Mucosa of descending colon (tissue), 3 donors: ENCODE results near the gene CST4. TPM values are rescaled to one million over a fixed set of nuclear protein-coding genes. Genes with fewer than 3 reads are reported as not detected.
"Not testable (repeated sequence)": the region's sequence is repeated elsewhere in the genome, so short reads cannot be mapped to it uniquely, and the experiment has no call there.

Experiments
- ATAC-seq: fragments of 200-7000 bp; cut with Tn5 transposase; one replicate; pipeline ENCODE4 v1.9.1; 2020; ENCODE audit warnings: mild to moderate bottlenecking, moderate library complexity
- DNase-seq, 3 donors: peaks; one replicate each; pipeline ENCODE4 v3.0.0-alpha.2; 2020
- H3K36me3 ChIP-seq: fragments of 200-600 bp; one replicate; pipeline ENCODE4 v1.8.0; 2021; ENCODE audit warnings: low read depth, mild to moderate bottlenecking
- H3K4me1 ChIP-seq: fragments of 200-600 bp; one replicate; pipeline ENCODE4 v1.8.0; 2021; ENCODE audit warnings: low read depth, mild to moderate bottlenecking
- H3K4me3 ChIP-seq: fragments of 200-600 bp; one replicate; pipeline ENCODE4 v1.8.0; 2021; ENCODE audit warnings: mild to moderate bottlenecking
- H3K9me3 ChIP-seq: fragments of 200-600 bp; one replicate; pipeline ENCODE4 v1.8.0; 2021; ENCODE audit warnings: mild to moderate bottlenecking
- CTCF ChIP-seq: fragments of 200-600 bp; IDR thresholded peaks from one replicate; pipeline ENCODE4 v1.8.0; 2022; ENCODE audit warnings: antibody characterized with exemption, mild to moderate bottlenecking
- intact Hi-C, 2 donors: fragments of 100-400 bp; cut with DNase I in 1 of 2; cut with micrococcal nuclease in 1 of 2; formaldehyde crosslinking; loops; one replicate each; pipeline versions ENCODE4 v1.11.0 to v1.11.1; 2022; cut with DNase I, micrococcal nuclease
- total RNA-seq, 3 donors: library from RNA; stranded (reverse); fragmentation: NEBNext Ultra II Directional in 2 of 3; extraction: Animal tissue kit (Norgen Biotek cat#: 25700) in 2 of 3; gene quantifications; one replicate each; pipeline versions ENCODE4 v1.2.1 to v1.2.4, GENCODE V29; 2021 to 2023
- donor health status: DM: no; HTN: no; CAD: no; lungs with moderate emphysema.
- donor health status: DM: no; HTN: no; CAD: no.
- donor health status: DM: no; HTN: yes; CAD: no.

The CST4 gene
- total RNA-seq, 3 donors from 2014 or later, result not detected

GRCh38 chr20:23687986-23688385, 852 bp downstream of the CST4 start:
- DNase-seq, result no peak
- Histone ChIP-seq H3K36me3 (no peaks in the 10 kb centered on the region), H3K4me1 (no peaks in the 10 kb centered on the region), H3K9me3 (no peaks in the 10 kb centered on the region), H3K4me3 (no peak overlapping the region)
- no peak for ATAC-seq
- intact Hi-C loops, result no loop called here
- no peak for TF ChIP-seq CTCF

GRCh38 chr20:23686046-23686750, 2.6 kb downstream of the CST4 start:
- Histone ChIP-seq H3K9me3 (no peaks in the 10 kb centered on the region), H3K4me1 (no peaks in the 10 kb centered on the region), H3K36me3 (no peaks in the 10 kb centered on the region), H3K4me3 (no peak overlapping the region)
- DNase-seq, result no peak
- no peak for ATAC-seq
- intact Hi-C loops, result no loop called here
- no peak for TF ChIP-seq CTCF

GRCh38 chr20:23685529-23685896, 3.3 kb downstream of the CST4 start:
- DNase-seq, H3K4me3 ChIP-seq, ATAC-seq, H3K4me1 ChIP-seq, intact Hi-C loops, H3K36me3 ChIP-seq, H3K9me3 ChIP-seq: not testable (repeated sequence)

GRCh38 chr20:23684261-23684660, 4.6 kb downstream of the CST4 start:
- DNase-seq, result no peak
- Histone ChIP-seq H3K36me3 (no peaks in the 10 kb centered on the region), H3K4me3 (no peak overlapping the region), H3K9me3 (no peaks in the 10 kb centered on the region), H3K4me1 (no peaks in the 10 kb centered on the region)
- no peak for TF ChIP-seq CTCF
- ATAC-seq, result no peak
- intact Hi-C loops, result no loop called here

GRCh38 chr20:23683807-23684206, 5.0 kb downstream of the CST4 start:
- ATAC-seq (no peak), DNase-seq (no peak)
- H3K9me3 ChIP-seq, result no peaks in the 10 kb centered on the region
- no peaks in the 10 kb centered on the region for H3K36me3 ChIP-seq
- no peak overlapping the region for H3K4me3 ChIP-seq
- intact Hi-C loops, result no loop called here
- no peaks in the 10 kb centered on the region for H3K4me1 ChIP-seq
- TF ChIP-seq CTCF, result no peak

GRCh38 chr20:23683281-23683680, 5.6 kb downstream of the CST4 start:
- no peak for TF ChIP-seq CTCF
- Histone ChIP-seq H3K36me3 (no peaks in the 10 kb centered on the region), H3K4me3 (no peak overlapping the region), H3K9me3 (no peaks in the 10 kb centered on the region), H3K4me1 (no peaks in the 10 kb centered on the region)
- no peak for DNase-seq
- intact Hi-C loops, result no loop called here
- no peak for ATAC-seq
